Measurements from ENCODE around the gene ANKUB1. TPM values are rescaled to one million over a fixed set of nuclear protein-coding genes. Genes with fewer than 3 reads are reported as not detected.

ANKUB1 gene
- total and polyA plus RNA-seq, 9 of the 15 experiments (the other 6 are each of a cell fraction or from before 2014, with no cell fraction given) = not detected

DNA sequence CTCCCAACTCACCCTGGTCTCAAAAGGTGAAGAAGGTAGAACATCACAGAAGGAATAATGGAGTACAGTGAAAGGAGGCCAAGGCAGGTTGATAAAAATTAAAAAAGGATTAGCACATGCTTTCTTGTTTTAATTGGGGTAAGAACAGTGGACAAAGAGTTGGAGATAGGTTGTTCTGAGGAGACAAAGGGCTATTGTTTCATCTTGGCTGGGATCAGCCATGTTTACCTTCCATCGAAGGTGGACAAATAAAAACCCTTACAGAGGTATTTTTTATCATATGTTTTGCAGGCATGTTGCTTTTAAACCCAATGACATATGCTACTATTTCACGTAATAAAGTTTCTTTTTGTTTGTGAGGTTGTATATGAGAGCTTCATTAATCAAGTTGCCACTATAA, 53.0 kb downstream of the ANKUB1 start:
- FAIRE-seq = no peak
- in situ Hi-C loops (cut with MboI) = no loop called here
- CTCF ChIA-PET (ENCODE audit: low intra/inter-chr PET ratio) = interaction anchor here (0.6 kb wide), 1 partner anchor 761 kb away, joined by 3 read pairs; no protein-coding TSS in a partner anchor

DNA sequence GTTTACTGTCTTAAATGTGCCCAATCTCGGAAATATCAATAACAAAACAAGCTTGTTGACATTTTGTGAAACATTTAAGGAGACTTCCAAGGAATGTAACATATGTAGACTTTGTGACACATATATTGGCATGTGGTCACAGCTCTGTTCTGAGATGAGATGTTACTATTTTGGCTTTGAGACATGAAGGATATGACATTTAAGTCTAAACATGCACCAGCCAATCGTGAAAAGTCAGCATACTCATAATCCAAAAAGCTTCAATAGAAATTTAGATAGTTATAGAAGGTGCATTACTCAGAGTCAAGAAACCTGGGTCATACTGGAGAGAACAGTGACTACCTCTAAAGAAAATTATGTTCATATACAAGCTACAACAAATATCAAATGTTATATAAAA, 53.5 kb downstream of the ANKUB1 start:
- ATAC-seq = no peak
- TF ChIP-seq GATA2 (CRISPR knock-in tag; IDR thresholded peaks at IDR 0.05) (no peak), SLC30A9 (CRISPR knock-in tag; IDR thresholded peaks at IDR 0.05) (no peak), MCM7 (IDR thresholded peaks at IDR 0.05) (no peak), BRD9 (IDR thresholded peaks at IDR 0.05; ENCODE audit: low read depth, partially characterized antibody) (no peak), PCBP1 (IDR thresholded peaks at IDR 0.05; ENCODE audit: low read depth, low read length, poor library complexity, severe bottlenecking) (no peak)

More for the DNA sequence above, 53.0 kb downstream of the ANKUB1 start:
- Histone ChIP-seq H3K36me3 (ENCODE audit: control insufficient read depth, insufficient read depth, low read length) (peaks cover 16% of the 10 kb centered on the region; the same call in 1 of the 3 replicates), H3K9ac (ENCODE audit: insufficient read depth in 1 of 2, low read depth in 2 of 2, low read length in 2 of 2) (no peak overlapping the region), H3K4me1 (replicated peaks in 1 of 2; ENCODE audit: control insufficient read depth in 2 of 2, insufficient read depth in 2 of 2, low read length in 2 of 2) (no peaks in the 10 kb centered on the region), H3K9me1 (ENCODE audit: control insufficient read depth, insufficient read depth, low read length) (no peaks in the 10 kb centered on the region), H3K4me2 (ENCODE audit: insufficient read depth, low read length) (no peak overlapping the region), H3K27me3 (ENCODE audit: control insufficient read depth in 2 of 2, insufficient read depth in 2 of 2, low read length in 2 of 2) (no peaks in the 10 kb centered on the region), H3K79me2 (ENCODE audit: control insufficient read depth, insufficient read depth, low read length) (no peaks in the 10 kb centered on the region), H3K9me3 (replicated peaks; ENCODE audit: control insufficient read depth, insufficient read depth, low read depth, low read length) (no peaks in the 10 kb centered on the region), H2AFZ (ENCODE audit: low read depth, low read length) (no peak overlapping the region), H3K27ac (ENCODE audit: extremely low read depth, low read depth, low read length) (no peak overlapping the region), H3K4me3 (no peak overlapping the region), H4K20me1 (replicated peaks; ENCODE audit: control insufficient read depth, insufficient read depth, low read length) (no peaks in the 10 kb centered on the region)
- intact Hi-C loops (cut with micrococcal nuclease) = no loop called here
- no TSS peak for BruUV-seq (replicated peaks)
- DNase-seq (ENCODE audit: extremely low read depth in 1 of 4, low spot score in 3 of 4) (no peak), ATAC-seq (no peak)
- POLR2A ChIA-PET = no interaction called here
- 100% methylated on average over 2 of the region's 2 CpGs for WGBS (ENCODE audit: insufficient coverage, low coverage, missing lambda C conversion rate)
- TF ChIP-seq EHMT2 (IDR thresholded peaks at IDR 0.05) (no peak), ZNF696 (CRISPR knock-in tag; conservative IDR thresholded peaks at IDR 0.05) (no peak), ZNF830 (CRISPR knock-in tag; IDR thresholded peaks at IDR 0.05) (no peak), BMI1 (IDR thresholded peaks at IDR 0.05; ENCODE audit: low read length) (no peak), ZNF263 (CRISPR knock-in tag; IDR thresholded peaks at IDR 0.05; ENCODE audit: borderline replicate concordance) (no peak)

More for the DNA sequence above, 53.5 kb downstream of the ANKUB1 start:
- Histone ChIP-seq H3K27ac (ENCODE audit: extremely low read depth, low read depth, low read length) (no peak overlapping the region), H2AFZ (ENCODE audit: low read depth, low read length) (no peak overlapping the region), H3K9me1 (ENCODE audit: control insufficient read depth, insufficient read depth, low read length) (no peaks in the 10 kb centered on the region), H3K4me3 (no peak overlapping the region), H3K9ac (ENCODE audit: insufficient read depth in 1 of 2, low read depth in 2 of 2, low read length in 2 of 2) (no peak overlapping the region), H4K20me1 (replicated peaks; ENCODE audit: control insufficient read depth, insufficient read depth, low read length) (no peaks in the 10 kb centered on the region), H3K36me3 (ENCODE audit: control insufficient read depth, insufficient read depth, low read length) (peaks cover 14% of the 10 kb centered on the region; the same call in 1 of the 3 replicates), H3K4me1 (replicated peaks in 1 of 2; ENCODE audit: control insufficient read depth in 2 of 2, insufficient read depth in 2 of 2, low read length in 2 of 2) (no peaks in the 10 kb centered on the region), H3K4me2 (ENCODE audit: insufficient read depth, low read length) (no peak overlapping the region), H3K9me3 (replicated peaks; ENCODE audit: control insufficient read depth, insufficient read depth, low read depth, low read length) (no peaks in the 10 kb centered on the region), H3K79me2 (ENCODE audit: control insufficient read depth, insufficient read depth, low read length) (no peaks in the 10 kb centered on the region), H3K27me3 (ENCODE audit: control insufficient read depth in 2 of 2, insufficient read depth in 2 of 2, low read length in 2 of 2) (no peaks in the 10 kb centered on the region)
- CTCF ChIA-PET (ENCODE audit: low intra/inter-chr PET ratio) = no interaction called here
- POLR2A ChIA-PET = no interaction called here
- DNase-seq (ENCODE audit: extremely low read depth in 1 of 4, low spot score in 3 of 4) (no peak), FAIRE-seq (no peak)
- 87% methylated on average over 2 of the region's 2 CpGs for WGBS (ENCODE audit: insufficient coverage, low coverage, missing lambda C conversion rate)
- in situ Hi-C loops (cut with MboI) (no loop called here), intact Hi-C loops (cut with micrococcal nuclease) (no loop called here)
- no TSS peak for BruUV-seq (replicated peaks)
